ENCODE measurements around the gene MIA3. TPM values are rescaled to one million over a fixed set of nuclear protein-coding genes. Genes with fewer than 3 reads are reported as not detected.

The MIA3 gene
- polyA plus RNA-seq, 1 of the 3 experiments (the other 2 are of a cell fraction), result 51.4 TPM

DNA sequence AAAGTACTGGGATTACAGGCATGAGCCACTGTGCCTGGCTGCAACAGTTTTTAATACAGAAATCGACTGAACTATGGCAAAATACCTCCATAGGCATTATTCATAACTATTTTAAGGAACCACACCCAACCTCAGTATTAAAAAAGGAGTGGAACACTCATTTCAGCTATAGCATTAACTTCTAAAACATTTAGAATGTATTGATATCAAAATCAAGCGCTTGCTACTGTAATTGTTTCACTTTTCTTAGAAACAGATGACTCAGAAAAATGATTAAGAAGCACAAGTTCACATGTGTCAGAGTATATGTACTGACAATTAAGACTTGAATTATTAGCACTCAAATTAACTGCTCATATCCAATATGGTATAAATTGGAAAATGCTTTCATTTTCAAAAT is 79.3 kb downstream of the MIA3 start:
- POLR2A ChIA-PET, result interaction anchor here (0.6 kb wide), 1 partner anchor 17 kb away, joined by 3 read pairs; no protein-coding TSS in a partner anchor
- H3K4me3 ChIP-seq (ENCODE audit: low read depth in 2 of 2, low read length in 1 of 2), result no peak overlapping the region
- H4K20me1 ChIP-seq (ENCODE audit: insufficient read depth), result no peaks in the 10 kb centered on the region
- peaks cover 9% of the 10 kb centered on the region for H3F3A ChIP-seq (replicated peaks; ENCODE audit: insufficient read depth)
- H3K79me2 ChIP-seq (ENCODE audit: insufficient read depth), result peaks cover 53% of the 10 kb centered on the region
- CTCF ChIA-PET, result interaction anchor here (1.6 kb wide), 1 partner anchor 13 kb away, joined by 3 read pairs; no protein-coding TSS in a partner anchor
- no peak for DNase-seq
- H3K4me1 ChIP-seq (ENCODE audit: control insufficient read depth in 1 of 2, insufficient read depth in 2 of 2, low read depth in 1 of 2, low read length in 1 of 2), result peaks cover 0 to 7% of the 10 kb centered on the region in 2 experiments; a peak in 2 of 4 replicates
- no peaks in the 10 kb centered on the region for H3K9me2 ChIP-seq
- TF ChIP-seq FOSL2 (IDR thresholded peaks at IDR 0.05; ENCODE audit: borderline replicate concordance, low read depth) (no peak), USF1 (IDR thresholded peaks at IDR 0.05; ENCODE audit: borderline replicate concordance, low read depth) (no peak), GATA2 (CRISPR knock-in tag; IDR thresholded peaks at IDR 0.05) (no peak), FOXJ3 (CRISPR knock-in tag; IDR thresholded peaks at IDR 0.05) (no peak), TEAD4 (IDR thresholded peaks at IDR 0.05; ENCODE audit: borderline replicate concordance, insufficient read depth) (no peak), TAF1 (IDR thresholded peaks at IDR 0.05; ENCODE audit: borderline replicate concordance, low read depth, low read length) (no peak), ELF1 (IDR thresholded peaks at IDR 0.05) (no peak), POLR2AphosphoS5 (IDR thresholded peaks at IDR 0.05; ENCODE audit: low read depth, low read length) (no peak), TCF12 (IDR thresholded peaks at IDR 0.05) (no peak), RXRA (IDR thresholded peaks at IDR 0.05; ENCODE audit: borderline replicate concordance, low read depth) (no peak), RFX5 (IDR thresholded peaks at IDR 0.05; ENCODE audit: low read length) (no peak), YY1 (IDR thresholded peaks at IDR 0.05; ENCODE audit: low read depth) (no peak), GABPA (IDR thresholded peaks at IDR 0.05; ENCODE audit: low read depth) (no peak), USF2 (IDR thresholded peaks at IDR 0.05; ENCODE audit: borderline replicate concordance, low read depth, low read length) (no peak), EZH2phosphoT487 (IDR thresholded peaks at IDR 0.05; ENCODE audit: borderline replicate concordance, low read depth) (no peak), MXI1 (IDR thresholded peaks at IDR 0.05; ENCODE audit: low read depth, low read length) (no peak), RCOR1 (IDR thresholded peaks at IDR 0.05; ENCODE audit: low read length) (no peak), NFIC (IDR thresholded peaks at IDR 0.05; ENCODE audit: borderline replicate concordance) (no peak)
- TF ChIP-seq, protein P1, sequence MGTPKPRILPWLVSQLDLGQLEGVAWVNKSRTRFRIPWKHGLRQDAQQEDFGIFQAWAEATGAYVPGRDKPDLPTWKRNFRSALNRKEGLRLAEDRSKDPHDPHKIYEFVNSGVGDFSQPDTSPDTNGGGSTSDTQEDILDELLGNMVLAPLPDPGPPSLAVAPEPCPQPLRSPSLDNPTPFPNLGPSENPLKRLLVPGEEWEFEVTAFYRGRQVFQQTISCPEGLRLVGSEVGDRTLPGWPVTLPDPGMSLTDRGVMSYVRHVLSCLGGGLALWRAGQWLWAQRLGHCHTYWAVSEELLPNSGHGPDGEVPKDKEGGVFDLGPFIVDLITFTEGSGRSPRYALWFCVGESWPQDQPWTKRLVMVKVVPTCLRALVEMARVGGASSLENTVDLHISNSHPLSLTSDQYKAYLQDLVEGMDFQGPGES (IDR thresholded peaks at IDR 0.05; ENCODE audit: low read depth, low read length), result no peak
- TF ChIP-seq, protein P2, sequence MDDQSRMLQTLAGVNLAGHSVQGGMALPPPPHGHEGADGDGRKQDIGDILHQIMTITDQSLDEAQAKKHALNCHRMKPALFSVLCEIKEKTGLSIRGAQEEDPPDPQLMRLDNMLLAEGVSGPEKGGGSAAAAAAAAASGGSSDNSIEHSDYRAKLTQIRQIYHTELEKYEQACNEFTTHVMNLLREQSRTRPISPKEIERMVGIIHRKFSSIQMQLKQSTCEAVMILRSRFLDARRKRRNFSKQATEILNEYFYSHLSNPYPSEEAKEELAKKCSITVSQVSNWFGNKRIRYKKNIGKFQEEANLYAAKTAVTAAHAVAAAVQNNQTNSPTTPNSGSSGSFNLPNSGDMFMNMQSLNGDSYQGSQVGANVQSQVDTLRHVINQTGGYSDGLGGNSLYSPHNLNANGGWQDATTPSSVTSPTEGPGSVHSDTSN (IDR thresholded peaks at IDR 0.05), result no peak
- H3K9ac ChIP-seq, result no peak overlapping the region
- no peak overlapping the region for H3K27ac ChIP-seq (ENCODE audit: low read depth in 2 of 2, low read length in 1 of 2)
- H3K9me3 ChIP-seq, result no peaks in the 10 kb centered on the region
- H3K27me3 ChIP-seq (ENCODE audit: insufficient read depth), result no peaks in the 10 kb centered on the region
- WGBS (ENCODE audit: low lambda C conversion rate), result 94% methylated on average over 2 of the region's 2 CpGs
- H3K4me2 ChIP-seq, result no peak overlapping the region
- H3K36me3 ChIP-seq (replicated peaks in 1 of 2; ENCODE audit: control insufficient read depth in 1 of 2, insufficient read depth in 2 of 2, low read length in 1 of 2), result peaks cover 29 to 61% of the 10 kb centered on the region in 2 experiments
- H2AFZ ChIP-seq (ENCODE audit: low read depth), result no peak overlapping the region
